IMR-90 (cell line): ENCODE results near the gene NOS1.

Source experiments
- BHLHE40 ChIP-seq: fragments of 150-350 bp; IDR thresholded peaks from 2 replicates; pipeline ENCODE4 v1.6.1; 2016; ENCODE audit warnings: mild to moderate bottlenecking, low read depth, low read length
- MAZ ChIP-seq: IDR thresholded peaks from 2 replicates; pipeline ENCODE4 v1.6.1; 2012; ENCODE audit warnings: low read depth, mild to moderate bottlenecking, low read length, improper control_type of control experiment, moderate library complexity, borderline replicate concordance
- MXI1 ChIP-seq: IDR thresholded peaks from 2 replicates; pipeline ENCODE4 v1.6.1; 2012; ENCODE audit warnings: low read depth, mild to moderate bottlenecking, low read length, moderate library complexity, borderline replicate concordance
- POLR2A ChIP-seq: IDR thresholded peaks from 2 replicates; pipeline ENCODE4 v1.6.1; 2012; ENCODE audit warnings: mild to moderate bottlenecking, low read depth, low read length
- RFX5 ChIP-seq: IDR thresholded peaks from 2 replicates; pipeline ENCODE4 v1.8.0; 2012; ENCODE audit warnings: low read depth, mild to moderate bottlenecking, low read length, moderate library complexity
- TF ChIP-seq, protein P1 (sequence below): conservative IDR thresholded peaks from 2 replicates; pipeline ENCODE4 v1.5.1; 2012; ENCODE audit warnings: mild to moderate bottlenecking, low read depth, low read length, improper control_type of control experiment

DNA sequence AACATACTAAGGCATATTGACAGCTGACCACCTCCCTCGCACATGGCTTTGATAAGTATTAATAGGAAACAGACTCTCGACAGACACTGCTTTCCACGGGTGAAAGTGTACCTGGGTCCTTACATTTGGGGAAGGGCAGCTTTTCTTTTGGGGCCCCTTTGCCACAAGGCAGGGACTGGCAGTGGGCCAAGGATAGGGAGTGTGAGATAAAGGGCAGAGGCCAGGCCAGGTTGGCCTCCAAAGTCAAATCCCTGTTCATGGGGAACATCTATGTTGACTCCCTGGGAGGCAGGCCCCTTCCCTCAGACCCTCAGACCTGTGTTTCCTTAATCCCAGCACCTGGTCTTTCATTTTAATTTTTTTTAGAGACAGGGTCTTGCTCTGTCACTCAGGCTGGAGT lies 151.8 kb downstream of the NOS1 start:
- TF ChIP-seq, protein P1, sequence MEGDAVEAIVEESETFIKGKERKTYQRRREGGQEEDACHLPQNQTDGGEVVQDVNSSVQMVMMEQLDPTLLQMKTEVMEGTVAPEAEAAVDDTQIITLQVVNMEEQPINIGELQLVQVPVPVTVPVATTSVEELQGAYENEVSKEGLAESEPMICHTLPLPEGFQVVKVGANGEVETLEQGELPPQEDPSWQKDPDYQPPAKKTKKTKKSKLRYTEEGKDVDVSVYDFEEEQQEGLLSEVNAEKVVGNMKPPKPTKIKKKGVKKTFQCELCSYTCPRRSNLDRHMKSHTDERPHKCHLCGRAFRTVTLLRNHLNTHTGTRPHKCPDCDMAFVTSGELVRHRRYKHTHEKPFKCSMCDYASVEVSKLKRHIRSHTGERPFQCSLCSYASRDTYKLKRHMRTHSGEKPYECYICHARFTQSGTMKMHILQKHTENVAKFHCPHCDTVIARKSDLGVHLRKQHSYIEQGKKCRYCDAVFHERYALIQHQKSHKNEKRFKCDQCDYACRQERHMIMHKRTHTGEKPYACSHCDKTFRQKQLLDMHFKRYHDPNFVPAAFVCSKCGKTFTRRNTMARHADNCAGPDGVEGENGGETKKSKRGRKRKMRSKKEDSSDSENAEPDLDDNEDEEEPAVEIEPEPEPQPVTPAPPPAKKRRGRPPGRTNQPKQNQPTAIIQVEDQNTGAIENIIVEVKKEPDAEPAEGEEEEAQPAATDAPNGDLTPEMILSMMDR = no peak
- TF ChIP-seq MAZ = no peak
- no peak for TF ChIP-seq POLR2A
- no peak for TF ChIP-seq RFX5
- TF ChIP-seq BHLHE40 = no peak
- no peak for TF ChIP-seq MXI1
